Ishikawa (cell line): ENCODE data around the gene TBXT.

ENCODE experiments used
- CEBPB ChIP-seq: IDR thresholded peaks from 2 replicates; pipeline ENCODE4 v1.6.1; 2012
- CREB1 ChIP-seq: IDR thresholded peaks from 2 replicates; pipeline ENCODE4 v1.6.1; 2012; ENCODE audit warnings: low read depth
- EGR1 ChIP-seq: IDR thresholded peaks from 2 replicates; pipeline ENCODE4 v1.6.1; 2012
- EP300 ChIP-seq: IDR thresholded peaks from 2 replicates; pipeline ENCODE4 v1.6.1; 2012; ENCODE audit warnings: borderline replicate concordance
- FOXM1 ChIP-seq: IDR thresholded peaks from 2 replicates; pipeline ENCODE4 v1.6.1; 2012; ENCODE audit warnings: low read depth, borderline replicate concordance
- MAX ChIP-seq: IDR thresholded peaks from 2 replicates; pipeline ENCODE4 v1.6.1; 2012
- NFIC ChIP-seq: IDR thresholded peaks from 2 replicates; pipeline ENCODE4 v1.6.1; 2012
- RAD21 ChIP-seq: IDR thresholded peaks from 2 replicates; pipeline ENCODE4 v1.6.1; 2012; ENCODE audit warnings: low read depth
- REST ChIP-seq: IDR thresholded peaks from 2 replicates; pipeline ENCODE4 v1.6.1; 2012; ENCODE audit warnings: low read depth, mild to moderate bottlenecking
- TAF1 ChIP-seq: IDR thresholded peaks from 2 replicates; pipeline ENCODE4 v1.6.1; 2012; ENCODE audit warnings: low read depth, mild to moderate bottlenecking
- TCF12 ChIP-seq: IDR thresholded peaks from 2 replicates; pipeline ENCODE4 v1.6.1; 2012; ENCODE audit warnings: low read depth
- TEAD4 ChIP-seq: IDR thresholded peaks from 2 replicates; pipeline ENCODE4 v1.6.1; 2012
- USF1 ChIP-seq: IDR thresholded peaks from 2 replicates; pipeline ENCODE4 v1.6.1; 2012
- YY1 ChIP-seq: IDR thresholded peaks from 2 replicates; pipeline ENCODE4 v1.6.1; 2012; ENCODE audit warnings: low read depth
- ZBTB7A ChIP-seq: IDR thresholded peaks from 2 replicates; pipeline ENCODE4 v1.6.1; 2012; ENCODE audit warnings: low read depth

Gene TBXT

GRCh38 chr6:166201878-166202277, 34.2 kb upstream of the TBXT start:
- TF ChIP-seq RAD21 (no peak), USF1 (no peak), FOXM1 (no peak), EGR1 (no peak), MAX (no peak), ZBTB7A (no peak), TAF1 (no peak), TCF12 (no peak), NFIC (no peak), TEAD4 (no peak), CEBPB (no peak), YY1 (no peak), CREB1 (no peak), EP300 (no peak)

- TF ChIP-seq RAD21: no peak
- TF ChIP-seq EP300: no peak
- TF ChIP-seq CREB1: no peak
- no peak for TF ChIP-seq CEBPB
- no peak for TF ChIP-seq EGR1
- no peak for TF ChIP-seq NFIC
- no peak for TF ChIP-seq YY1
- no peak for TF ChIP-seq TCF12
- no peak for TF ChIP-seq MAX
- TF ChIP-seq TEAD4: no peak
- no peak for TF ChIP-seq ZBTB7A
- TF ChIP-seq REST: no peak
- no peak for TF ChIP-seq USF1
- no peak for TF ChIP-seq FOXM1
- no peak for TF ChIP-seq TAF1
These were observed 29.7 kb upstream of the TBXT start for GRCh38 chr6:166197361-166197760.

GRCh38 chr6:166195860-166196238, 28.2 kb upstream of the TBXT start:
- TF ChIP-seq RAD21 (no peak), USF1 (no peak), CEBPB (no peak), ZBTB7A (no peak), EGR1 (no peak), CREB1 (no peak), TCF12 (no peak), NFIC (no peak), MAX (no peak), EP300 (no peak), TAF1 (no peak), TEAD4 (no peak), YY1 (no peak), FOXM1 (no peak), REST (no peak)

- TF ChIP-seq FOXM1 (no peak), TCF12 (no peak), MAX (no peak), RAD21 (no peak), REST (no peak), TEAD4 (no peak)
These were observed 27.5 kb upstream of the TBXT start for GRCh38 chr6:166194914-166195859.
